NCI-H510A treated with DMSO at 0.1 percent for 48 hours (cell line): ENCODE data around the gene COL5A2.

Experiments used
- DNase-seq: peaks from one replicate; lab custom pipeline; 2025; lab: John Stamatoyannopoulos, UW

The COL5A2 gene

GRCh38 chr2:188997263-188997662 is 182.3 kb downstream of the COL5A2 start:
- no peak for DNase-seq

GRCh38 chr2:188993247-188993646 is 186.3 kb downstream of the COL5A2 start:
- no peak for DNase-seq

- no peak for DNase-seq
Observed at GRCh38 chr2:188986839-188987238, 192.7 kb downstream of the COL5A2 start.

DNA sequence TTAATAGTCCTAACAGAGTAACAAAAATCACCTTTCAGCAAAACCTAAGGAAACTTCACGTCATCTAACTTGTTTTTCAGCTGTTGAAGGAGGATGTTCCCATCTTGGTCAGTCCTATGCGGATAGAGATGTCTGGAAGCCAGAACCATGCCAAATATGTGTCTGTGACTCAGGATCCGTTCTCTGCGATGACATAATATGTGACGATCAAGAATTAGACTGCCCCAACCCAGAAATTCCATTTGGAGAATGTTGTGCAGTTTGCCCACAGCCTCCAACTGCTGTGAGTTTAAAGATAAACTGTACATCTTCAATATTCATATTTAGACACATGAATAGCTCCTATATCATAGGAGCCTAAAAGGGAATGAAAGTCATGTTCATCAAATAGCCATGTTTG is 194.9 kb downstream of the COL5A2 start:
- DNase-seq: no peak

DNA sequence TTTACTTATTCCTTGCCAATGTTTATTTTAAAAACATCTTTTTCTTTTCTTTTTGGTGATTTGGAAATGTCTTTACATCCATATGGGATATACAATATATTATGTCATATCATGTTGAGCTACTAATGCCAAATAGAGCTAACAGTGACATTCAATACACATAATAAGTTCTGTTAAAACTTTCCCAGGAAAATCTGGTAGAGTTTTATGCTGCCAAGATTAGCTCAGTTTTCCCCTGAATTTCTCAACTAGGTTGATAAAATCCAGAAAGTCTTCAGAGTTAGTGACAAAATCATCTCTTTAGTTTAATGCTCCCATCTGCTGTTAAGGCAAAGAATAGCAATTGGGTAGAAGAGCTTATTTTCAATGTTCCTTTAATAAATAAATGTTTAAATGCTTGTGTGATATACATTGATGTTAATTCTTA is 195.5 kb downstream of the COL5A2 start:
- DNase-seq: no peak

- DNase-seq: no peak
Observed at GRCh38 chr2:188983427-188984064, 196.0 kb downstream of the COL5A2 start.
